ENCODE measurements around the gene ABLIM3.

- TF ChIP-seq POLR2A (IDR thresholded peaks at IDR 0.05; ENCODE audit: low read length) (no peak), GATA1 (IDR thresholded peaks at IDR 0.05; ENCODE audit: low read depth, low read length) (no peak)
Measured at GRCh38 chr5:149210968-149211490, 69.7 kb downstream of the ABLIM3 start.
